GM12864 (cell line): ENCODE data around the gene SLC16A11.

ENCODE experiments used
- DNase-seq: peaks from one replicate; pipeline ENCODE4 v3.0.0-alpha.2; 2011; ENCODE audit warnings: low read depth
- H3K4me3 ChIP-seq: 2 replicates; pipeline ENCODE4 v1.5.1; 2011; ENCODE audit warnings: mild to moderate bottlenecking, low read depth, low read length, control low read depth
- CTCF ChIP-seq: IDR thresholded peaks from 2 replicates; pipeline ENCODE4 v1.5.1; 2011; ENCODE audit warnings: low read depth, mild to moderate bottlenecking, moderate library complexity, low read length, control low read depth, inconsistent platforms; ENCODE audit errors: missing control alignments

Gene SLC16A11

GRCh38 chr17:7070712-7071111 is 26.8 kb upstream of the SLC16A11 start:
- DNase-seq = no peak
- no peak for TF ChIP-seq CTCF
- H3K4me3 ChIP-seq = no peak overlapping the region

- DNase-seq = no peak
- TF ChIP-seq CTCF = no peak
- H3K4me3 ChIP-seq = no peak overlapping the region
Measured at GRCh38 chr17:7068268-7068667, 24.4 kb upstream of the SLC16A11 start.

- no peak overlapping the region for H3K4me3 ChIP-seq
- TF ChIP-seq CTCF = no peak
- DNase-seq = no peak
Measured at GRCh38 chr17:7067198-7067597, 23.3 kb upstream of the SLC16A11 start.

- no peak for TF ChIP-seq CTCF
- H3K4me3 ChIP-seq = no peak overlapping the region
- DNase-seq = no peak
Measured at GRCh38 chr17:7064261-7064660, 20.4 kb upstream of the SLC16A11 start.

- no peak for TF ChIP-seq CTCF
- no peak overlapping the region for H3K4me3 ChIP-seq
- DNase-seq = no peak
Measured at GRCh38 chr17:7063518-7064094, 19.7 kb upstream of the SLC16A11 start.

GRCh38 chr17:7060165-7060891 is 16.4 kb upstream of the SLC16A11 start:
- no peak for TF ChIP-seq CTCF
- DNase-seq = no peak
- no peak overlapping the region for H3K4me3 ChIP-seq

- no peak overlapping the region for H3K4me3 ChIP-seq
- DNase-seq = no peak
- no peak for TF ChIP-seq CTCF
Measured at GRCh38 chr17:7058831-7059447, 15.0 kb upstream of the SLC16A11 start.
